HG03095 (cell line): ENCODE measurements around the gene ZFP91.

Experiments used
- ATAC-seq: cut with Tn5 transposase; IDR thresholded peaks from one replicate; pipeline ENCODE4 v1.9.1; 2021; ENCODE audit warnings: moderate library complexity; ENCODE audit not compliant: unreplicated experiment

Gene ZFP91

DNA sequence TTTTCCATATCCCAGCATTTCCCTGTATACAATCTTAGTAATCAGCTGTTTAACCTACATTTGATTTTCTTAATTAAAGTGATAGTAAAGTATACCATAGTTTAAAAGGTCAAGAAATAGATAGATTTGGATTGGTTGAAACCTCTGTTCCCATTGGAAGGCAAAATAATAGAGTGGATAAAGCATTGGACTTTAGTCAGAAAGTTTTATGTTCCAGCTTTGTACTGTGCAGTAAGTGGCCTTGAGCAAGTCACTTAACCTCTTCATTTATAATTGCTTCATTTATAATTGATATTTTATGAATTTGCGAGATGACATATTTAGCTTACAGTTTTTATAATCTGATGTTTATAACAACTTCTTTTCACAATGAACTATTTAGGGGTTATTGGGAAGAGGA, 3.6 kb downstream of the ZFP91 start:
- ATAC-seq: no peak

DNA sequence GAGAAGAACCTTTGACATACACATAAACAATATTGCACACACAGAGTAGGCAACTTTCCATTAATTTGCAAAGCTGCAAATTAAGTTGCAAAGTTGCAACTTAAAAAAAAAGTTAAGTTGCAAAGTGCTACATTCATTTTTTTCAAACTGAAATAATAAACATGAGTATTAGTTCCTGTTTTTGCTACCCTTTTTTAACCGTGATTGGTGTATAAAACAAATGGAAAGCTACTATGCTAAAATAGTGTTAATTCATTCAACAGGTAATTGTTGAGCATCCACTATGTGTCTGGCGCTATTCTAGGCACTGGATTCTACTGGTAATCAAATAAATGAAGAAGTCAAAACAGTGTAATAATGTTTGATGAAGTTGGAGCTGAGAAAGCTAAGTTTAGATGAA, 8.1 kb downstream of the ZFP91 start:
- ATAC-seq: no peak

DNA sequence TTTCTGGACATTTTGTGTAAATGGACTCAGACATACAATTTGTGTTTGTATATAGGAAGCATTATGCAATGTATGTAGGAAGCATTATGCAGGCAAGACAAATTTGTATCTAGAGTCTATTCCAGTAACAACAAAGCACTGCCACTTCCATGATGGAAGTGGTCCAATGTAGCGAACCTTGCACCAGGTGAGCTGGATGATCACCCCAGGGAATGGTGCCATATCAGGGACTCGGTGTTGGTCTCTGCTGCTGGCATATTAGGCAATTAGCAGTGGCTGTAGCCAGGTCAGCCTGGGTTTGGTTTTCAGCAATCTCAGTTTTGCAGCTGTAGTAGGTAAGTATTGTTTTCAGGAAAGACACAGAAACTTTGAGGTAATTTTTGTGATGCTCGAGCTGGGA, 12.8 kb downstream of the ZFP91 start:
- ATAC-seq: no peak

DNA sequence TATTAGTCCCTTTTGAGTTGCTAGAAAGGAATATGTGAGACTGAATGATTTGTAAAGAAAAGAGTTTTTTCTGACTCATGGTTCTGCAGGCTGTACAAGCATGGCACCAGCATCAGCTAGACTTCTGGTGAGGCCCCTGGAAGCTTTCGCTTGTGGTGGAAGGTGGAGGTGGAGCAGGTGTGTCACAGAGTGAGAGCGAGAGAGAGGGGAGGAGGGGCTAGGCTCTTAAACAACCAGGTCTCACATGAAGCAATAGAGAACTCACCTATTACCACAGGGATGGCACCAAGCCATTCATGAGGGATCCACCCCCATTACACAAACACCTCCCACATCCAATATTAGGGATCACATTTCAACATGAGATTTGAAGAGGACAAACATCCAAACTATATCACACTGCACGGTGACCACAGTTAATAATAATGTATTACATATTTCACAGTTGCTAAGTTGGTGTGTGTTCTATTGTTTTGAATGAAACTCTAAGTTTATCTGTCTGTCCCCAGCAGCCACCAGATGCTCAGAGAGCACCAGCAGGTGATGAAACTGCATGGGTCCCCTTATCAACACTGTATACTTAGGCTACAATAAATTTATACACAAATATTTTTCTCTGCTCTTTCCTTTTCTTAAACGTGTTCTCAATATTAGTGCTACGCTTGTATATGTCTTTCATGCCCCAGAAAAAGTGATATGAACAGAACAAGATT, 14.1 kb downstream of the ZFP91 start:
- ATAC-seq: no peak

DNA sequence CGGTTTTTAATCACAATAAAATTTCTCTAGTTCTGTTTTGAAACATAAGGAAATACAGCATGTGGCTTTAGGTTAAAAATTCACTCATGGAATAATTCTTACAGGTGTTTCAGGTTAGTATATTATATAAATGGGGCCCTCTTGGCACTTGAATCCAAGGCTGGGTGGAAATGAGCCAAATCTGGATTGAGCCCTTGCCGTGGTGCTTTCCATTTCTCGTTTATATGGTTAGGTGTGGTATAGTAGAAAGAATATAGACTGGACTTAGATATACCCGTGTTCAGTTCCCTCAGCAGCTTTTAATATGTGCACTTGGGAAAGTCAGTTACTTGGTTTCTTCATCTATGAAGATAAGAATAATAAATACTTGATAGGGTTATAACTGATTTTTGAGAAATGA, 16.0 kb downstream of the ZFP91 start:
- ATAC-seq: no peak

DNA sequence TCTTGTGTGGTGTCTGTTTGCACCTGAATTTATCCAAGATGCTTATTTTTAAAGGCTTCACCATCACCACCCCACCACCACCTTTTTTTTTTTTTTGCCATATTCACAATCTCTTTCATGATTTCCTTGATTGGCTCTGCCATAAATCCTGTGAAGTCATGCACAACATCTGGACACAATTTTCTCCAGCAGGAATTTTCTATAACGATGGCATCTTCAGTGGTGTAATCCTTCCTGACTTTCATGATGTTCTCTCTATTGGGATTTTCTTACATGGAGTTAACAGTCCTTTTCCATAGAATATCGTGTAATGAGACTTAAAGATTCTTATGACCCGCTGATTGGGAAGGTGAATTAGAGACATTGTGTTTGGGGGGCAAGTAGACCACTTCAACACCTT, 17.8 kb downstream of the ZFP91 start:
- no peak for ATAC-seq

DNA sequence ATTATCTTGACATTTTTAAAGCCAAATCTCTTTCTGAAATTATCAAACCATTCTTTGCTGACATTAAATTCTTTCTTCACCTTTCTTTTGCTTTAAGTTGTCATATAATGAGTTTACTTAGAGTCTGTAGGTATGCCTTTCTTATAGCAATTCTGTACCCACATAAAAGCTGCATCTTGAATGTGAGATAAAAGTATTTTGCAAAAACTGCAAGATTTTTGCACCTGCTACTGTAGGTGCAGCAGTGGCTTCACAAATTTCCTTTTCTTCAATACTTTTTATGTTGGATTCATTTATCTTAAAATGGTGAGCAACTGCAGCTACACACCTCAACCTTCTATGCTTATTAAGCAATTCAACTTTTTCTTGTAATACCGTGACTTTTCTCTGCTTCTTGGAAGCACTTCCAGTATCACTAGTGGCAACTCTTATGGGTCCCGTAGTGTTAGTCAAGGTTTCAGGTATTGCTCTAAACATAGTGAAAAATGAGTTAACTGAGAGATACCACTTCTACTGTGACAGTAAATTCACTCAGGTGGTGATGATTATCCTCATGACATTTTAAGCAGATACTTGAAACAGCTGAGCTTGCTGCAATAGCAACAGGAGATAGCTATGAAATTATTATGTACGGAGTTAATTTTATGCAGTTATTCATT, 18.8 kb downstream of the ZFP91 start:
- ATAC-seq: no peak

DNA sequence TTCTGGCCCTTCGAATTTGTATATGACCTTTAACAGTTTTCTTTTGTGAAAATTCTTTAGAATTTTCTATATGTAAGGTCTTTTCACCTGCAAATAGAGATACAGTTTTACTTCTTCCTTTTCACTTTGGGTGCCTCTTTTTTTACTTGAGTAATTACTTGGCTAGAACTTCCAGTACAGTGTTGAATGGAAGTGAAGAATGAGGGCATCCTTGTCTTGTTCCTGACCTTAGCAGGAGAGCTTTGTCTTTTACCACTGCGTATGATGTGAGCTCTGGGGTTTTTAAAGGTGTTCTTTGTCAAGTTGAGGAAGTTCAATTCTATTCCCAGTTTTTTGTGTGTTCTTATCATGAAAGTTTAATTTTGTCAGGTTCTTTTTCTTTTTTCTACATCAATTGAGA, 21.6 kb downstream of the ZFP91 start:
- ATAC-seq: no peak

DNA sequence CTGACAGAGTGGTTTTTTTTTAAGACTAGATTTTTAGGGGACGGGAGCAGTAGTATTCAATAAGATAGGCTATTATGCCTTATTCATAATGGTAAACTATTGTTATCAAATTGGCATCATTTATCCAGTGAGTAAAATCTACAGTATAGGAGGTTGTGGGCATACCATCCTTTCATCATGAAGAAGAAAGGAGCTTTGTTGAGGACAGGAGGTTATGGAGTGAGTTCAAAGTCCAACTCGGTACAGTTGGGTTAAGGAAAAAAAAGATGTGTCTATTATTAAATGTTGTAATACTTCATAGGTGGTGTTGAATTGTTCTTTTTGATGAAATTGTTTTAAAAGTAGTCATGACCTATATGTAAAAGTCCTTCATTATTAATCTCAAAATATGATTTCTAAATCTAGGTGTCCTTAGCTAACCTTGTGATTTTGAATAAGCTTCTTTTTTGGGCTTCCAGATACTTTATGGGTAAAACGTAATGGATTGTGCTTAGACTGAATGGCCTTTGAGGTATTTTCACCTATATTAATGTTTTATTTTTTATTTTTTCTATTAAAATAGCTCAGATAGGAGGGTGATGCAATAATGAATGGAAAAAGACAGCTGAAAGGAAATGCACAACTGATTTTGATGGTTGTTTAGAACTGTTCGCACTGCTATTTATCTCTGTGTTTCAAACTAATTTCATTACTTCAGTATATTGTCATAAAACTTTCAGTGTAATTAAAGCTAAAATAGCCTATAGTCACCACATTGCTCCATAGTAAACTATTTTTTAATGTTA, 28.3 kb downstream of the ZFP91 start:
- ATAC-seq: no peak

DNA sequence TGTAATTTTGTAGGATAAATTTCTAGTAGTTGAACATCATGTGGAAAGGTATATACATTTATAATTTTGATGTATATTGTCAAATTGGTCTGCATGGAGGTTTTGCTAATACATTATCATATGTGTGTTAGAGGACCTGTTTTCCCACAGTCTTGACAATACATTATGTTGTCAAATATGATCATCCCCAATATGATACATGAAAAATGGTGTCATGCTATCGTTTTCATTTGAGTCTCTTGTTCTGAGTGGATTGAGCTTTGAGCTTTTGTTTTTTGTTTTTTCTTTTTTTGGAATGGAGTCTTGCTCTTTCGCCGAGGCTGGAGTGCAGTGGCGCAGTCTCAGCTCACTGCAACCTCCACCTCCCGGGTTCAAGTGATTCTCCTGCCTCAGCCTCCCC, 29.5 kb downstream of the ZFP91 start:
- ATAC-seq: no peak

DNA sequence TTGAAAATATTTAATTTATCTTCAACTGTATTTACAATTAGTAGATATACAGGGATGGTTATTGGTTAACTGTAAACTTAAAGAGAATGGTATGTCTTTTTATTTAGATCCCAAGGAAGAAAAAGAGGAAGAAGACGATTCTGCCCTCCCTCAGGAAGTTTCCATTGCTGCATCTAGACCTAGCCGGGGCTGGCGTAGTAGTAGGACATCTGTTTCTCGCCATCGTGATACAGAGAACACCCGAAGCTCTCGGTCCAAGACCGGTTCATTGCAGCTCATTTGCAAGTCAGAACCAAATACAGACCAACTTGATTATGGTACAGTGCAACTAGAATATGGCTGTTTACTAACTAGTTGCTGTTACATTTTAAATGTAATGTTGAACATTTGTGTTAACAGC, 30.9 kb downstream of the ZFP91 start:
- ATAC-seq: no peak

DNA sequence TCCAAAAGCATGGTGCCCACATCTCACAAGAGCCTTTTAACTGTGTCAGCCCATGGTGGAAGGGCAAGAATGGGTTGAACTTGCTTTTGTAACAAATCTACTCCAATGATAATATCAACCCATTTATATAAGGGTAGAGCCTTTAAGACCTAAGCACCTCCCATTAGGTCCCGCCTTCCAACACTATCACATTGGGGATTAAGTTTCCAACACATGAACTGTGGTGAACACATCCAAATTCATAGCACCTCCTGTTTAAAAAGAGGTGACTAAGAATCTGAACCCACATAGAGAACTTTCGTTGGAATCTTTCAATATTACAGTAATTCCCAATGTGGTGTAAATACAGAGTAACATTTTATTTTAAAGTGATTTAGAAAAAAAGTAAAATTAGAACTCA, 34.4 kb downstream of the ZFP91 start:
- no peak for ATAC-seq

DNA sequence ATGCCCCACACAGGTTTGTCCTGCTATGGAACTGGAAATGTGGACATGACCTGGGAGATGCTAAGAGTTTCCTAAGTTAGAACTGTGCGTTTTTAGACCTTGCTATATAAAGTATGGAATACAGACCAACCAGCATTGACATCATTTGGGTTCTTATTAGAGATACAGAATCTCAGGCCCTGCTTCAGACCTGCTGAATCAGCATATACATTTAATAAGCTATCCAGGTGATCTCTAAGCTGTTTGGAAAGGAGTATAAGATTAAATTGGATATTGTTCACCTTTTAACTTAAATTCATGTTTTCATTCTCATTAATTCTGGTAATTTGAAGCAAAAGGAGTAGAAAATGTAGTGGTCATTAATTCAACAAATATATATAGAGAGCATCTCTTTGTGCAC, 36.7 kb downstream of the ZFP91 start:
- no peak for ATAC-seq

DNA sequence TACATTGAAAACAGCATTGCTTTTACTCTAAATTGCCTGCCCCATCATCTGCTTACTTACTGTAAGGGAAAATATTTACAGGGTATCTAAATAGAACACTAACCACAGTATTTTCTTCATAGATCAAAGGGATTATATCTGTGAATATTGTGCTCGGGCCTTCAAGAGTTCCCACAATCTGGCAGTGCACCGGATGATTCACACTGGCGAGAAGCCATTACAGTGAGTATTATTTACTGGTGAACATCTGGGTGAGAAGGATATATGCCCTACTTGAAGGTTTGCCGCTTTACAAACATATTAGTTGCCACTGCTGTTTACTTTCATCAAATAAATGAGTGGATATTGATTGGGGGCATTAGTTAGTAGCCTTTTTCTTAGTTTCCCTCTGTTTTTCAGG, 37.7 kb downstream of the ZFP91 start:
- ATAC-seq: no peak

DNA sequence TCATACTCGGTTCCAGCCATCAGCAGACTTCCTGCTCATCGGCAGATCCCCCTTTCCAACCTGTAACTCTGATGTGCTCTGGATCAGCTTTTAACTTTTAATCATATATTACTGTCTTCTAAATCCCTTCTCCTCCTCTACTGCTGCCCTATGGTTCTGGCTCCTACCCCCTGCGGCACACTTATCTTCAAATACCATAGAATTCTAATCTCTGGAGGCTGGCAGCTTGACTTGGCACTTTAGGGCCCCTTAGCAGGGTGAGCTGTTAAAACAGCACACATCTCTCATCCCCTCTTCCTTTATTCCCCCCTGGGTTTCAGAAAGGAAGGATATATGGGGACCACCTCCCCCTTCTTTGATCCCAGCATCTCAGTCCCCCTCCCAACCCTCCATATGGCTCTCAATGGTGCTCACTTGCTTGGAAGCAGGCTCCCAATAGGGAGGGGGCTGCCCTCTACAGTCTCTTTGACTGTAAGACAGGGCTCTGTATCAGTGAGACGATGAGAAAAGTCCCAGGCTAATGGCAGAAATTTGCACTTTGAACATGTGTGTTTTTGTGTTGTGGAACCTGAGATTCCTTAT, 39.2 kb downstream of the ZFP91 start:
- no peak for ATAC-seq

DNA sequence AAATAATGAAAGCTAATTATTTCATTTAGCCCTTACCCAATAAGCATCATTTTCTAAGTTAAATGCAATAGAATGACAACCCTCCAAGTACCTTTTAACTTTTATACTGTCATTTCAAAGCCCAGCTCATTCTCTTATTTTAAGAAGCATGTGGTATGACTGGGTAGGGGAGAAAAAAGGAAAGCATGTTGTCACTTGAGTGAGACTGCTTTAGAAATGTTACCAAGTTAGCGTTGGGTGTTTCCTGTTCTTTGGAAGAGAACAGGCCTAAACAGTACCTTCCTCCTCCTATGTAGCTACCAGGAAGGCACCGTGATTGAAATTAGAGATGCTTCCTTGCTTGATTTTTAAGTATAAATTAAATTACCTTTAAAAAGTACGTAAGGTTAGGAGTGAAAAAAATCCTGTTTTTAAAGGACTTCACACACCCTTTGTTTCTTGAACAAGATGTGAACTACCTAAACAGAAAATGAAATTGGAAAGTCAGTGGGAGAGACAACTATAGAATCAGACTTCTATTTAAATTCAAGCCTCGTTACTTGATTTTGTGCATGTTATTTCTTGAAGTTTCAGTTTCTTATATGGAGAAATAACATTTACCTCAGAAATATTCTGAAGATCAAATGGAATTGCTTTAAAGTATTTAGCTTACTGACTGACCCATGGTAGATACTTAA, 42.9 kb downstream of the ZFP91 start:
- no peak for ATAC-seq

DNA sequence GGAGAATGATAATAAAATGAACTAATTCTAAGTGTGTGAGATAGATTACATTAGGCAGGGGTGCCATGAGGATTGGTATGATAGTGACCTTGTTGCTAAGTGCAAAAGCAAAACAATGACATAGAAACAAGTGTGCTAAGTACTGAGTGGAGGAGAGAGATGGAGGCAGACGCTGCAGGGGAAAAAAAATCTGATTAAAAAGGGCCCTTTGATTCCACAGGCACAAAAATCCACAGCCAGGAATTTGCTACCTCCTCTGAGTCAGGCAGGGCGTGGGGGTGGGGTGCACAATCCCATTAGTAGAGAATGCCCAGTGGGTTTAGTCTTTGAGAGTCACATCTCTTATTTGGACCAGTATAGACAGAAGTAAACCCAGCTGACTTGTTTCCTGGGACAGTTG, 43.5 kb downstream of the ZFP91 start, which contains the start of gene CNTF:
Gene CNTF, plus strand, starts transcription at position 322 of the 400 bp plus-strand sequence. CDS start 88 bp downstream, outside the sequence.
- ATAC-seq: no peak

DNA sequence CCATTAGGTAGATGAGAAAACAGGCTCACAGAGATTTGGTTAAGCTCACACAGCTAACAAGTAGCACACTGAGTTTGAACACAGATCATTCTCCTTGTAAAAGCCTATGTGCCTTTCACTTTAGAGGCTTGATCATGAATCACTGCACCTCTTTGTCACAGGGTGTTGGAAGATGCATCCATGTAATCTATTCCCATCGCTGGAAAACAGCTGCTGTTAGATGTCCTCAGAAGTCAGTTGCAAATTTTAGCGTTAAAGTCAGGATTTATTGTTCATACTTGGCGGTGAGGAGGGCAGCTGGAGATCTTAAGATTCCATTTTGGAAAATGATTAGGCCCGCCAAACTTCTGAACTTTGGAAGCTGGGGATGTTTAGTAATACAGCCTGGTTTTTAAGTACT, 46.2 kb downstream of the ZFP91 start:
- ATAC-seq: no peak

DNA sequence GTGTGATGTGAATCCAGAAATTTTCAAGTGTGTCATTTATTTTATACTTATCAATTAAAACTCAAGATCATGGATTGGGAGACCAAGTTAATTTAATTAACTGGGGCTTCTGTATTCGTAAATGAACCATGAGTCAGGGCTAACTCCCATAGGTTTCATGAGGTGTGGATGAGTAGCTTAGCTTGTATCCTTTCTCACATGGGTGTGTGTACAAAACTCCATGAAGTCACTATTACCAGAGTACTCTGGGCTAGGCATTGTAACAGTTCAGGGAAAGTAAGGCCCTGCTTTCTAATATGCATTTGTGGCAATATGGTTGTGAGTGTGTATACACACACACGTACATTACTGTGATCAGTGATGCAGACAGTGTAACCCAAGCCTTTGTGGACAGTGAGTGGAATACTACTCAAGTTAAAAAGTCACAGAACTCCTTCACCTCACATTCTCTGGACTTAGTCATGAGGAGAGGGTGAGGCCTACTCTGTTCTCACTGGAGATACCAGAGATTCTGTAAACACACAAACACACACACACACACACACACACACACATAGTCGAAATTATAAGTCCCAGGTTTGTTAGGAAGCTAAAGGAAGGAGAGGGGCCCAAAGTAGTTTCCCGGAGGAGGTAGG, 47.1 kb downstream of the ZFP91 start:
- ATAC-seq: no peak

DNA sequence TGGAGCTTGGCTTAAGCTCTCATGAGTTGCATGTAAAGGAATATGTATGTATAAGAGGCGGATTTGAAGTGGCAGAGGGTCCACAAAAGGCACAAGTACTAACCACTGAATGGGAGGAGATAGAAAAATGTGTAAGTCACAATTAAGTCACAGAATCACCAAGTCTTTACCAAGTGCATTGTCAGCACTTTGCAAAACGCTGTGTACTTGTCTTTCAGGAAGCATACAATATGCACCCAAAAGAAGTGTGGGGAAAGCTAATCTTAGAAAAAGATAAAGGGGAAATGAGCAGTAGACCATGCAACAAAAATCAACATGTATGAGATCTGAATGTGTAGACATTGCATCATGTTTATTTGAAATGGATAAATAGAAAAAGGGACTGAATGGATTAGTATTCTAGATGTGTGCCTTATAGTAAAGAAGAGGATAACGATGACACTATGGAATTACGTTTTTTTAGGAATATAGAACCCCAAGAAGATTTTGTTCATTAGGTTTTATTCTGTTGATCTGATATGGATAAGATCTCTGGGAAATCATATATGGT, 48.1 kb downstream of the ZFP91 start:
- ATAC-seq: no peak
